Kasumi-1 (cell line): Measurements from ENCODE around the gene RASAL1.

Source experiments
- DNase-seq, 2 experiments: peaks; one replicate each; lab custom pipeline; 2025; lab: John Stamatoyannopoulos, UW

RASAL1 gene

GRCh38 chr12:113096675-113097461 lies 38.7 kb downstream of the RASAL1 start:
- no peak for DNase-seq

- no peak for DNase-seq
These were observed 40.2 kb downstream of the RASAL1 start for GRCh38 chr12:113095405-113095804.

GRCh38 chr12:113094738-113095137 lies 40.8 kb downstream of the RASAL1 start:
- no peak for DNase-seq

GRCh38 chr12:113093409-113094101 lies 42.0 kb downstream of the RASAL1 start:
- no peak for DNase-seq

GRCh38 chr12:113092607-113093408 lies 42.8 kb downstream of the RASAL1 start:
- peak; percentile 10 to 39 for DNase-seq

- DNase-seq: no peak
These were observed 44.1 kb downstream of the RASAL1 start for GRCh38 chr12:113091506-113091905.

GRCh38 chr12:113090740-113091139 lies 44.8 kb downstream of the RASAL1 start:
- DNase-seq: no peak

- DNase-seq: no peak
These were observed 45.7 kb downstream of the RASAL1 start for GRCh38 chr12:113089839-113090238.

- no peak for DNase-seq
These were observed 46.4 kb downstream of the RASAL1 start for GRCh38 chr12:113088971-113089756.

- DNase-seq: no peak
These were observed 47.5 kb downstream of the RASAL1 start for GRCh38 chr12:113088037-113088436.

GRCh38 chr12:113087193-113087592 lies 48.4 kb downstream of the RASAL1 start:
- DNase-seq: no peak

GRCh38 chr12:113086249-113087164 lies 49.1 kb downstream of the RASAL1 start:
- no peak for DNase-seq

- DNase-seq: no peak
These were observed 51.6 kb downstream of the RASAL1 start for GRCh38 chr12:113083863-113084435.

GRCh38 chr12:113082486-113083148 lies 52.9 kb downstream of the RASAL1 start:
- DNase-seq: no peak

- no peak for DNase-seq
These were observed 53.7 kb downstream of the RASAL1 start for GRCh38 chr12:113081873-113082272.

- no peak for DNase-seq
These were observed 57.7 kb downstream of the RASAL1 start for GRCh38 chr12:113077859-113078255.

GRCh38 chr12:113077057-113077858 lies 58.3 kb downstream of the RASAL1 start:
- no peak for DNase-seq

GRCh38 chr12:113075137-113075683 lies 60.4 kb downstream of the RASAL1 start:
- no peak for DNase-seq

GRCh38 chr12:113073586-113073985 lies 62.0 kb downstream of the RASAL1 start:
- DNase-seq: no peak
